HTERT RPE-1 (cell line): ENCODE measurements around the gene SDK2.

ENCODE experiments used
- in situ Hi-C: fragments of 300-500 bp; cut with MboI; formaldehyde crosslinking; loops from 4 replicates; pipeline ENCODE4 v1.14.3; 2020; ENCODE audit warnings: low sequenced_read_pairs

The SDK2 gene

DNA sequence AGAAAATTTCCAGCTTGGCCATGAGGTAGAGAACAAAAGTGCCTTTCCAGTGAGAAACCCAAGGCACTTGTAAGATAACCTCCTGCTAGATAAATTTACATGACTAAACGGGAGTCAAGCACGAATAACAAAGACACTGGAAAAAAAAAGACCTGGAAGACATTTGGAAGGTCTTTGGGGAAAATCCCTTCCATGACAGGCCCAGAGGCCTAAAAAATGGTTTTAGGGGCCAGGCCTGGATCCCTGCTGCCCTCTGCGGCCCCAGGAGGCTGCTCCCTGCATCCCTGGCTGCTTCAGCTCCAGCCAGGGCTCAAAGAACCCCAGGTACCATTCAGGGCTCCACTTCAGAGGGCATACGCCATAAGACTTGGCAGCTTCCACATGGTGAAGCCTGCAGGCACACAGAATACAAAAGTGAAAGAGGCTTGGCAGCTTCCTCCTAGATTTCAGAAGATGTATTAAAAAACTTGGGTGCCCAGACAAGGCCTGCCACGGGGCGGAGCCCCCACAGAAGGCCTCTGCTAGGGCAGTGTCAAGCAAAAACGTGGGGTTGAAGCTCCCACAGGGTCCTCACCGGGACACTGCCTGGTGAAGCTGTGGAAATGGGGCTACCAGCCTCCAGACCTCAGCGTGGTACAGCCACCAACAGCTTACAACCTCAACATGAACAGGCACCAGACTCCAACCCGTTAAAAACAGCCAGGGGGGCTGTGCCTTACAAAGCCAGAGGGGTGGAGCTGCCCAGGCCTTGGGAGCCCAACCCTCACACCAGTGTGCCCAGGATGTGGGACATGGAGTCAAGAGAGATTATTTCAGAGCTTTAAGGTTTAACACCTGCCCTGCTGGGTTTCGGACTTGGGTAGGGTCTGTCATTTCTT is 77.1 kb downstream of the SDK2 start:
- in situ Hi-C loops = no loop called here

DNA sequence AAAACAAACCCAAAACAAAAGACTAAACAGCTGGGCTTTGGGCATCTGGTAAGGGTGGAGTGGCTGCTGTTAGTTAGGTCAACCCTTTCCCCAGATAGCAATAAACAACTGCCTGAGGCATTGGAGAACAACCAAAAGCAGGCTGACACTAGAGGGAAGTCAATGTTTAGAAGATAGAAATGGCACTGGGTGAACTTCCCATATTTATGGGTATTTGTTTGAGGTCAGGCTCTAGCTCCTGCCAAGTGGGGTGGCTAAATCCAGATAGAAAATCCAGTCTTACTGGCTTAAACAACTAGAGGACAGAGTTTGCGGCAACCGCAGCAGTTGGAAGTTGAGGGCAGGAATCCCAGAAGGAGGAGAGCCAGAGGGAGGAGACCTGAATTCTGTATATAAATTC is 79.4 kb downstream of the SDK2 start:
- in situ Hi-C loops = no loop called here

DNA sequence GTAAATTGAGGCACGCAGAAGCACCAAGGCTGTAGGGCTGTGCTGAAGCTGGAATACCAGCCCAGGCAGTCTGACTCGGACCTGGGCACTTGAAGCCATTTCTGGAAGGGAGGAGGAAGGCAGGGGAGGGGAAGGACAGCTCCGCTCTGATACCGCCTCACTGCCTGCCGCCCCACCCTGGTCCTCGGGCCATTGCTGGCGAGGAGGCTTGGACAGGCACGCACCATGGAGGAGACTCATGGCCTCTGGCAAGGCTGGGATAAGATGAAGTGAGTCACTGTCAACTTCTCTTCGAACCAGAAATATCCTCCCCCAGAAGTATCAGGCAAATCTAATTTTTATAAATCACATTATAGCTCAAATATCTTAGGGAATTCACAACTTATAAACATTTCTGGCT is 81.3 kb downstream of the SDK2 start:
- in situ Hi-C loops = no loop called here

DNA sequence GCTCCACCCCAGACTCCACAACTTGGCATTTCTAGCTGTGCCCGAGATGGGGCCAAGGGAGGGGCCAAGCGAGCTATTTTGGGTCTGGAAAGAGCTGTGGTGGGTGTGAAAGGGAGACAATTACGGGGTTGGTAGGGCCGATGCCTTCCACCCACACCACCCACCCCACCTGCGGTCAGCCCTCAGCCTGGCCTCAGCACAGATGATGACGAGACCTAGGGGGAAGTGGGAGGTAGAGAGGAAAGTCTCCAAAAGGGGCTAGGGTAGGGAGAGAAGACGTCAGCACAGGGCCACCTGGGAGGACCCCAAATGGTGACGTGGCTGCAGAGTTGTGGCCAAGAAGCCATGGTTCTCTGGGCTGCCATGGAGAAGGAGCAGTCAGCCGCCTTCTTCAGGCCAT is 83.1 kb downstream of the SDK2 start:
- in situ Hi-C loops = no loop called here

DNA sequence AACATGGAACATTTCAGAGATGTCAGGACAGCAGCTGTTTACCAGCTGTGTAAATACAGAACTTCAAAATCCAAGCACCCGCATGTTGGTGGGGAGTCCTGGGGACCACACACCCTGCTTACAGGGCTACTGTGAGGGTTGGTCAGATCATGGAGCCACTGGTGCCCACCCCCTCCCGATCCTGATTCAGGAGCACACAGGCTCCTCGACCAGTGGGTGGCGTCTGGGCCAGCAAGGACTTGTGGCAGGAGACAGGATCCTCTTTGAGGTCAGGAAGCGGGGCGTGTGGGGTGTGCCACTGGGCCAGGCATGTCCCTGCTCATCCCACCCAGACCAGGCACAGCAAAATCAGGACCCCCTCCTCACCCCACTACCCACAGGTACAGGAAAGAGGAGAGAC is 83.6 kb downstream of the SDK2 start:
- in situ Hi-C loops = no loop called here

DNA sequence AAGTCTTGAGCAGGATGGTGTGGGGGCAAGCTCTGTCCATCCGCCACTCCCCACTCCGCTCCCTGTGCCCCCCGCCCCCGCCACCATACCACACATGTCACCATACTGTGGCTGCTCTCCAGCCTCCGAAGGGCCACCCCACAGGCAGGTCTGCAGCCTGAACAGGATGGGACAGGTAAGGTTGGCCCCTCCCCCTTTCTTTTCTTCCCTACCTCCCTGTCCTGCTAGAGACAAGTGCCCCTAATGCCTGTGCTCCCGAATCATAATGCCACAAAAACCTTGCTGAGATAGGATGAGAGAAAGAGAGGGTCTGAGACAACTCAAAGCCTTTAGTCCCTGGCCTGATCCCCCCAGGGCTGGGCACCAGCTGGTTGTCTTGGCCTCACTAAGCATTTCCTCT is 84.7 kb downstream of the SDK2 start:
- in situ Hi-C loops = no loop called here

DNA sequence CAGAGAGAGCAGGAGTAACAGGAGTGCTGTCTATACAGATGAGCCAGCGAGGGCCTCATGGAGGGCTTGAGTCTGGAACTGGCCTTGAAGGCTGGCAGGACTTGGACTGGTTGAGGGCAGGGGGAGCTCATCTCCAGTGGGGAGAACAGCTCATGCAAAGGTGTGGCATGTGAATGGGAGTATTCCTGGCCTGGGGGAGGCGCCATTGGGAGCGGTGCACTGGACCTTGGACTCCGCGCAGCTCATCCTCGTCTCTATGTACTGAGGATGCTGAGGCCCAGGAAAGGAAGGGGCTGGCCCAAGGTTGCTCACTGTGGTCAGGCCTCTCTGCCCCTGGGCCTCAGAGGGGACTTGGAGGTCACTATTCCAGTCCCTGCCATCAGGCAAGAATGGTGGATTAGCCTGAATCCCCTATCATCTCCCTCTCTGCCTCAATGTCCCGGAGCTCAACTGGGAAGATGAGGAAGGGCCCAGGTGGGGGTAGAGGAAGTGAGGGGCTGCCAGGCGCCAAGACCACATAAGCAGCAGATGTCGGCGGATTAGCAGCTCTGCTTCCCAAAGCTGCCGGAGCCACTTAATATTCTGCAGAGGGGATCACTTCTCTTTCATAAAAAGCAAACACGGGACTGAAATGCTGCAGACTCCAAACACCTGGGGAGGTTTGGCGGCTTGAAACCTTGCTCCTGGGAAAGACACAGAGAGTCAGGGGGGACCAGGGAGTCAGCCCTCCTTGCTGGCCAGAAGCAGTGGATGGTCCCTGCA is 88.9 kb downstream of the SDK2 start:
- in situ Hi-C loops = no loop called here

DNA sequence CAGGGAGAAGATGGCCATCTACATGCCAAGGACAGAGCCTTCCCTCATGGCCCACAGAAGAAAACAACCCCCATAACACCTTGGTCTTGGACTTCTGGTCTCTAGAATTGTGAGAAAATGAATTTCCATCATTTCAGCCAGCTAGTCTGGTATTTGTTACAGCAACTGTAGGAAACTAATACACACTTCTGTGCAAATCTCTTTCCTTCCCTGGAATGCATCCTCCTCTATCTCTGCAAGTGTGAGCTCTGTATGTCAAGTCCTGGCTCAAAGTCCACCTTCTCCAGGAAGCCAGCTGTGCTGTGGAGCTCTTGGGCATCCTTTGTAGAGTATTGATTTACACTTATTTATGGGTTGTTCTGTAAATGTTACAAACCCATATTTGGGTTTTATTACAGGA is 89.7 kb downstream of the SDK2 start:
- in situ Hi-C loops = no loop called here

DNA sequence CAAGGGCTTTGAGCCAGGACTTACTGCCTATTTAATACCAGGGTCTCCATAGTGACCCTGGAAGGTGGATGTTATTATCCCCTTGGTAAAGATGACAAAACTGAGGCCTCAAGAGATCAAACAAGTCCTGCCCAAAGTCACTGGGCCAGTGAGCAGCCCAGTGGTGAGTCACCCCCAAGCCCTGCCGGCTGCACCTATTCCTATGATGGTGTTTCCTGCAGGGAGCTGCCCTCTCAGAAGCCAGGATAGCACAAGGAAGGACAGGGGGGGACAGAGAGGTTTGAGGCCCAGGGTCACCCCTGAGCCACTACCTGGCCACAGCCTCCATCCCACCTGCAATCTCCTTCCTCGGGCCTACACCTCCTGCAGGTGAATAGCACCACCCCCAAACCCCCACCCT is 90.9 kb downstream of the SDK2 start:
- in situ Hi-C loops = no loop called here

DNA sequence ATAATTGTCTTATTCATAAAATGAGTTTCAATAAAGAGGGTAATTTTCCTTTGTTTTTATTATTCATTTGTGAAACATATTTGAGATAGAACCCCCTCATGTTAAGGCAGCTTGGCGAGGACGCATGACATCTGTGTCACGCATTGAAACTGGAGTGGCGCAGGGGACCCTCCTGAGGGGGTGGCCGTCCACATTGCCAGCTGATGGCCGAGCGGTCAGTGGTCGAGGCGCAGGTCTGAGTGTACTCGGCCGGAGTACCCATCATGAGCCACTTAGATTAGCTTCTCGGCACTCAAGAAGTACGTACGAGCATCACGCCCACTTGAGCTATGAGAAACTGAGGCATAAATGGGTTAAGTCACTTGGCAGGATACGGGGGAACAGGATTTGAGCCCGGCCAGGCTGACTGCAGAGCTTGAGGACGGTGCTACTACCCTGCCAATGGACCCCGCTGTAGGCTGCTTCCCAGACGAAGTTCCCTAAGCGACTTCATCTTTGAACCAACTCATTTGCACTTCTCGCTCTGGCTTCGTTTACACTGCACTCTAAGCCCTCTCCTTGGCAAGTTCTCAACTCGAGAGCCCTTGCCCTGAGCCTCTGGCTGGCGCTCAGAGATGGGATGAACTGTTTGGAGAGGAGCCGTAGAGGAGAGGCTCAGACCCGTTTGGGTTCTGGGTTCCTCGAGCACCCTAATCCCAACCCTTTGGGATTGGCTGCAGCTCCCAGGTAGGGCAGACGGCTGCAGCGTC is 91.8 kb downstream of the SDK2 start:
- in situ Hi-C loops = no loop called here

DNA sequence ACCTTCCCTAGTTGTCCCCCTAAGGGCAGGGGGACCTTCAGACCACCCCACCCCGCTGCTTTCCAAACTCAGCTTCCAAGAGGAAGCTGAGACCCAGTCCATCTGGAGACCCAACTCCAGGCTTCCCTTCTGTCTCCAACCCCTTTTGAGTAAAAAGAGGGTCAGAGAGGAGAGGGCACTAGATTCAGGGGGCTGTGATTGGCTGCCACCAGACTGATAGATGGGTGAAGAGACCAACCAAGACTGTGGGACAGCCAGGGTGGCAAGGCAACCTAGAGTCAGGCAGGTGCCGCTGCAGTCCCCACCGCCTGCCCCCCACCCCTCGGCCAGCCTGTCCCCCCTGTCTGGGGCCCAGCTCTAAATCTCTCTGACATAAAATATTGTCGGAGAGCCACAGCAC is 92.5 kb downstream of the SDK2 start:
- in situ Hi-C loops = no loop called here

DNA sequence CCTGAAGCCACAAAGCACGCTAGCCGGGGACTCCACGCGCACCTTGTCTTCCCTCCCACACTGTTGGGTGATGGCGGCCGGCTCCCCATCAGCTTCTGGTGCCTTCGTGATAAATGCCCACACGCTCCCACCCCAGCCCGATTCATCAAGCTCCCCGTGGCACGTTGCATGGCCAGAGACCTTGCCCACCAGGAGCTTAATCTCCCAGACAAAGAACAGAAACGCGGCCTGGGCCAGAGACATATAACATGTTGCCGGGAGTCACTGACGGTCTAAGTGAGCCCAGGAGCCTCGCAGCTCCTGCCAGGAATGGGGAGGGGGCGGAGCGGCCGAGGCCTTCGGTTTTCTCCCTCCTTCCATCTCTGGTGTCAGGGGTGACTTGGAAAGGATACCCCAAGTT is 93.1 kb downstream of the SDK2 start:
- in situ Hi-C loops = no loop called here

DNA sequence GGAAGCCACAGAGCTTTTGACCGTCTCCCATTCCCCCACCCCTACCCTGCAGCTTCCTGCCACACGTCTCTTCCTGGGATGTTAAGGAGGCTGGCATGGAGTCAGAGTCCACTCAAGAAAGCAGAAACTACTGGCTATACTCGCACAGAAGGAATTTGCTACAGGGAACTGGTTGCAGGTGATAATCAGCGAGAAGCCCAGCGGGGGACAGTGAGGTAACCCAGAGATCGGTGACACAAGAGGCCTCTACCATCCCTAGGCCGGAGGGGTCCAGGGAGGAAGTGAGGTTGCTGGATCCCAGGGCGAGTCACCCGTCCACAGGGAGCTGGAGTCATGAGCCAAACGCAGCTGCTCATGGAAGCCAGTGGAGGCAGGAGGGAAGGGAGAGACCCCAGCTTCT is 93.7 kb downstream of the SDK2 start:
- in situ Hi-C loops = no loop called here

DNA sequence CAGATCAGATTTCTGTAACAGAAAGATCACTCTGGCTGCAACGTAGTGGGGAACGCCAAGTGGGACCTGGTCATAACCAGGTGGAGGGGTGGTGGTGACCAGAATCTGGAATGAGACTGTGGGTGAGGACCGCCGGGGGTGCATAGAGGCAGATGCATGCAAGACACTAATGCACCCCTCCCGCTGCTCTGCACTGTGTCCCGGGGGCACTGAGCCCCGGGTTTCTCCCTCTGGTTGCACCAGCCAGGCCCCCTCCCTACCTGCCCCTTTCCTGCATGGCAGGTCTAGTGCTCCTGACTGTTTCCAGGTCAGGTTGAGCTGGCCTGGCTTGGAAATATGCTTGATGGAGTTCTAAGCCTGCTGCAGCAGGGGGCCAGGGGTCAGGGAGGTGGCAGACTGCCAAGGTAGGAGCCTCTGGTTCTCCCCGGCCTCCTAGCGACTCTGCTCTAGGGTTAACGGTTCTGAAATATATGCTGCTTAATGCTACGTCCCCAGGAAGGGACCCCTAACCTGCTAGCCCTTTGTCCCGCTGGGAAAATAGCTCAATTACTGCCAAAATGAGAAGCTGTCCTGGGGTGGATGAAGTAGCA is 94.3 kb downstream of the SDK2 start:
- in situ Hi-C loops = no loop called here

DNA sequence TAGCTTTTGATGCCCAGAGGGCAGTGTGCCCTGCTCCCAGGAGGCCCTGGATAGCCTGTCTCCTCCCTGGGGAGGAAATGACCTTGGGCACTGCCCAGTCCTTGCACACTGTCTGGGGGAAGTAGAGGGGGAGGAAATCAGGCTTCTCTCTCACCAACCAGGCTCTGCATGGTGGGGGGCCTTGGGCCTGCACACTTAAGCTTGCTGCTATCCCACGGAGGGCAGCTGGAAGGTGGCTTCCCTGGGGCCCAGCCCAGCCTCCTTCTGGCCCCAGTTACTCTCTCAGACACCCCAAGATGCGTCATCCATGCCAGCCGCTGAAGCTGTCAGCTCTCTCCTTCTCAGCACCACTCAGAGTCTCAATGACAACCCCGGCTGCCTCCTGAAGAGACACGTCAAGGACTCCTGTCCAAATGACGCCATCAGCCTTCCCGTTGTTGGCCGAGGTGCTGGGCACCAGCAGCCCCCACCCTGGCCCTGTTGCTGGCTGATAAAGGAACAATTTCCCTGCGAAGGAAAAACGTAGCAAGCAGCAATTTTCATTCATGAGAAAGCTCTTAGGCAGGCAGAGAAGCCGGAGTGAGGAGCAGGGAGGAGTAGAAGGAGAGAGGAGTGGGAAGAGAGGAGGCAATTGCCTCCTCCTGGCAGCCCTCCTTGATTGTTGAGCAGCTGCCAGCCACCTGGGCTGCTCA is 95.5 kb downstream of the SDK2 start:
- in situ Hi-C loops = no loop called here

DNA sequence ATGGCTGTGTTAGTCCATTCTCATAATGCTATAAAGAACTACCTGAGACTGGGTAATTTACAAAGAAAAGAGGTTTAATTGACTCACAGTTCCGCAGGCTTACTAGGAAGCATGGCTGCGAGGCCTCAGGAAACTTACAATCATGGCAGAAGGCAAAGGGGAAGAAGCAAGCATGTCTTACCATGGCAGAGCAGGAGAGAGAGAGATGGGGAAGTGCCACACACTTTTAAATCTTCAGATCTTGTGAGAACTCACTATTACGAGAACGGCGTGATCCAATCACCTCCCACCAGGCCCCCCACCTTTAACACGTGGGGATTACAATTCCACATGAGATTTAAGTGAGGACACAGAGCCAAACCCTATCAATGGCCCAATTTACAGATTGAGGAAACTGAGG is 96.5 kb downstream of the SDK2 start:
- in situ Hi-C loops = no loop called here

DNA sequence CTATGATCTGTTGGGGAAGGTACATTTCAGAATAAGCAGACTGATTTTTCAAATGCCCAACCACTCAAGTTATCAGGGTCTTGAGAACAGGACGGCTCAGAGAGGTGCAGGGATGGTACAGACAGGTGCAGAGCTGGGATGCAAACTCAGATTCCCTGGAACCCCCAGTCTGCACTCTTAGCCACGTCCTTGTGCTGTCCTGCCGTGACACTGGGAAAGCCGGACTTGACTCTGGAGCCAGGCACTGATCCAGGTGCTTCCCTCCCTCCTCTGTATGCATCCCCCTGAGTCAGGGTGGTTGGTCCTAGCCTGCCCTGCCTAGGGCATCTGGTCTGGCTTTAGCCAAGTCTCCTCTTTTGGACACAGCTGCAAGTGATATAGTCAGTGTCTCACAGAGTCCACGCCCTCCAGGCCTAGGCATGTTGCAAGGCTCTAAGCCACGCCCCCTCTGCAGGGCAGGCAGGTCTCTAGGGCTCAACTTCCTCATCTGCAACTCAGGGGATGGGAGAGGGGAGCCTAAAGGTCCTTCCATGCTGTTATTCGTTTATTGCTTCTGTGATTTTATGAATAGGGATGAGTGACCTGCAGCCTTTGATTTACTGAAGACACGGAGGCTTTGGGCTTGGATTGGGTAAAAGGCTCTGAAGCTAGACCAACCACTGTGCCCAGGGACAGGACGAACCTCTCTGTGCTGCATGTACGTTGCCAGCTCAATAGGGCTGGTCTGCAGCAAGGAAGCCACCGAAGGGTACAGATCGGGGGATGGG is 97.3 kb downstream of the SDK2 start:
- in situ Hi-C loops = no loop called here

DNA sequence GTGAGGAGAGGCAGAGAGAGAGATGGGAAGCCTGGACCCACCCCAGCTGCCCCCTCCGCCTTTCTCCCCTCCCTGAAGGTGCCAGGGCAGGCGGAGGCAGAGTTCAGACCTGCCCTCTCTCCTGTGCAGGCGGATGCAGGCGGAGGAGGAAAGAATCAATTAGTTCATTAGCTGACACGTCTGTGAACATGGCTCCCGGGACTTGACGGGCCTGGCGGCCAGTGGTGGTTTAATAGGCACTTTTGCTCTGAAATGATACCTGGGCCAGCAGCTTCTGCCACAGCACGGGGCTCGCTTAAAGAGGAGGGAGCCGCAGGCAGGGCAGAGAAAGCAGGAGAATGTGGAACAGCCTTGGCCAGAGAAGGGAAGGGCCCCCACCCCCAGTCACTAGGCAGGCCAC is 98.1 kb downstream of the SDK2 start:
- in situ Hi-C loops = no loop called here

DNA sequence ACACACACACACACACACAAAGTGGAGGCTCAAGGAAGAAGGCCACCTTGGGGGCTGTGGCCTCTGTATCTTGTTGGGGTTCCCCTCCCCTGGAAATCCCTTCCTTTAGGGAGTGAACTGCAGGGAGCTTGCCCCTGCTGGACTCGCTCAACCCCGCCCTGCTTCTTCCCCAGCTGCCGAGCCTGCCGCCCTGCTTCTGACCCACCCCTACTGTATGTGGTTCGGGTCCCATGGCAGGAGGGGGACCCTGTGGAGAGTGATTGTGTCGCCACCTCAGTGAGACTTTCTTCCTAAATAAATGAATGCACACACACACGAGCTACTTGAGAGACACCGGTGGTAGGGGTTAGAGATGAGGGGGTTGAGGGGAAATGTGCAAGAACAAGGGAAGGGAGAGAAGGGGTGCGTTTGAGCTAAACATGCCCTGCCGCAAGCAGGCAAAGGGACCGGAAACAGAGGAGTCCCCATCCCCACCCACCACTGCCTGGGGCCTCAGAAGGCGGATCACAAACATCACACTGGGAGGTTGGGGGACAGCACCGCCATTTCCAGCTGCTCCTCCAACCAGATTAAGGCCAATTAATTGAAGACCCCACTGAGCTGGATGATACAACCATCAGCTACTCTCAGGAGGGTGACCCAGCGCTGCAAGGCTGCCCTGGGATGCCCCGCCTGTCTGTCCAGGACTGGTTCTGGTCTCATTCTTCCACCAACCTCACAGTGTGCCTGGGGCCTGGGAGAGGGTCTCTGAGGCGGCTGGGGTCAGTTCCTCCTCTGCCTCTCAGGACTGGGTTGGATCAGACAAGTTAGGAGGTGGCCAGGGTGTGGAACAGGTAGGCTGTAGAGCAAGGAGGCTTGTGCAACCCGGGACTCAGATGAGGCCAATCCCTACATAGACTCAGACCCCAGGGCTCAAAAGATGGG is 98.9 kb downstream of the SDK2 start:
- in situ Hi-C loops = no loop called here
